ENCODE measurements around the gene POT1.

The POT1 gene

GRCh38 chr7:124818807-124819206 is 110.8 kb downstream of the POT1 start:
- H3K4me3 ChIP-seq (ENCODE audit: low read length) = no peak overlapping the region
- H3K27me3 ChIP-seq (ENCODE audit: insufficient read depth, low read length, poor library complexity) = no peaks in the 10 kb centered on the region
- no peak overlapping the region for H3K4ac ChIP-seq (ENCODE audit: low read depth, low read length)
- no peak for DNase-seq
- H3K23ac ChIP-seq (ENCODE audit: low read length) = no peak overlapping the region
- no peaks in the 10 kb centered on the region for H3K79me2 ChIP-seq (ENCODE audit: control insufficient read depth, insufficient read depth, low read length)
- no peak overlapping the region for H2AK5ac ChIP-seq (ENCODE audit: low read length)
- no peak overlapping the region for H3K18ac ChIP-seq (ENCODE audit: low read length)
- no peak overlapping the region for H3K27ac ChIP-seq (ENCODE audit: low read depth, low read length)
- H3K9ac ChIP-seq (ENCODE audit: low read length) = no peak overlapping the region
- no peak overlapping the region for H2BK5ac ChIP-seq (ENCODE audit: low read length)
- no peak overlapping the region for H3K56ac ChIP-seq (ENCODE audit: low read length)
- no peaks in the 10 kb centered on the region for H3K36me3 ChIP-seq (ENCODE audit: control insufficient read depth, insufficient read depth, low read length)
- no peak overlapping the region for H4K5ac ChIP-seq (ENCODE audit: low read length)
- no peaks in the 10 kb centered on the region for H3K4me1 ChIP-seq (ENCODE audit: control insufficient read depth, low read depth, low read length)
- no peaks in the 10 kb centered on the region for H3K79me1 ChIP-seq (ENCODE audit: low read length)
- no peak overlapping the region for H2BK15ac ChIP-seq (replicated peaks; ENCODE audit: low read depth)
- H4K8ac ChIP-seq (ENCODE audit: low read depth, low read length) = no peak overlapping the region
- no CpG with 5 or more reads among the region's 5 CpGs for WGBS (ENCODE audit: extremely low coverage, insufficient coverage, low lambda C conversion rate)
- no peak overlapping the region for H2BK120ac ChIP-seq (ENCODE audit: low read depth, low read length)
- no peak overlapping the region for H3K4me2 ChIP-seq (ENCODE audit: low read length)

- H3K79me2 ChIP-seq (ENCODE audit: control insufficient read depth, insufficient read depth, low read length) = no peaks in the 10 kb centered on the region
- WGBS (ENCODE audit: extremely low coverage, insufficient coverage, low lambda C conversion rate) = no CpG with 5 or more reads among the region's 2 CpGs
- H2BK5ac ChIP-seq (ENCODE audit: low read length) = no peak overlapping the region
- H3K4me1 ChIP-seq (ENCODE audit: control insufficient read depth, low read depth, low read length) = no peaks in the 10 kb centered on the region
- no peak overlapping the region for H3K4me3 ChIP-seq (ENCODE audit: low read length)
- no peak overlapping the region for H3K18ac ChIP-seq (ENCODE audit: low read length)
- peak; percentile 19 for DNase-seq
- no peaks in the 10 kb centered on the region for H3K79me1 ChIP-seq (ENCODE audit: low read length)
- no peak overlapping the region for H4K8ac ChIP-seq (ENCODE audit: low read depth, low read length)
- H3K36me3 ChIP-seq (ENCODE audit: control insufficient read depth, insufficient read depth, low read length) = no peaks in the 10 kb centered on the region
- no peak overlapping the region for H3K4ac ChIP-seq (ENCODE audit: low read depth, low read length)
- H2BK15ac ChIP-seq (replicated peaks; ENCODE audit: low read depth) = no peak overlapping the region
- H3K23ac ChIP-seq (ENCODE audit: low read length) = no peak overlapping the region
- H3K27me3 ChIP-seq (ENCODE audit: insufficient read depth, low read length, poor library complexity) = no peaks in the 10 kb centered on the region
- H2AK5ac ChIP-seq (ENCODE audit: low read length) = no peak overlapping the region
- no peak overlapping the region for H2BK120ac ChIP-seq (ENCODE audit: low read depth, low read length)
- no peak overlapping the region for H3K27ac ChIP-seq (ENCODE audit: low read depth, low read length)
- H4K5ac ChIP-seq (ENCODE audit: low read length) = no peak overlapping the region
- no peak overlapping the region for H3K4me2 ChIP-seq (ENCODE audit: low read length)
- H3K56ac ChIP-seq (ENCODE audit: low read length) = no peak overlapping the region
- H3K9ac ChIP-seq (ENCODE audit: low read length) = no peak overlapping the region
Observed at GRCh38 chr7:124813994-124814798, 115.4 kb downstream of the POT1 start.

- Histone ChIP-seq H4K8ac (ENCODE audit: low read depth, low read length) (no peak overlapping the region), H2BK5ac (ENCODE audit: low read length) (no peak overlapping the region), H3K4ac (ENCODE audit: low read depth, low read length) (no peak overlapping the region), H3K79me1 (ENCODE audit: low read length) (no peaks in the 10 kb centered on the region), H3K27me3 (ENCODE audit: insufficient read depth, low read length, poor library complexity) (no peaks in the 10 kb centered on the region), H3K36me3 (ENCODE audit: control insufficient read depth, insufficient read depth, low read length) (no peaks in the 10 kb centered on the region), H3K27ac (ENCODE audit: low read depth, low read length) (no peak overlapping the region), H3K4me2 (ENCODE audit: low read length) (no peak overlapping the region), H3K9ac (ENCODE audit: low read length) (no peak overlapping the region), H2BK15ac (replicated peaks; ENCODE audit: low read depth) (no peak overlapping the region), H3K56ac (ENCODE audit: low read length) (no peak overlapping the region), H3K4me1 (ENCODE audit: control insufficient read depth, low read depth, low read length) (no peaks in the 10 kb centered on the region), H2AK5ac (ENCODE audit: low read length) (no peak overlapping the region), H3K23ac (ENCODE audit: low read length) (no peak overlapping the region), H4K5ac (ENCODE audit: low read length) (no peak overlapping the region), H3K4me3 (ENCODE audit: low read length) (no peak overlapping the region), H2BK120ac (ENCODE audit: low read depth, low read length) (no peak overlapping the region), H3K18ac (ENCODE audit: low read length) (no peak overlapping the region), H3K79me2 (ENCODE audit: control insufficient read depth, insufficient read depth, low read length) (no peaks in the 10 kb centered on the region)
- no CpG with 5 or more reads among the region's 2 CpGs for WGBS (ENCODE audit: extremely low coverage, insufficient coverage, low lambda C conversion rate)
- DNase-seq = no peak
Observed at GRCh38 chr7:124812764-124813163, 116.9 kb downstream of the POT1 start.

DNA sequence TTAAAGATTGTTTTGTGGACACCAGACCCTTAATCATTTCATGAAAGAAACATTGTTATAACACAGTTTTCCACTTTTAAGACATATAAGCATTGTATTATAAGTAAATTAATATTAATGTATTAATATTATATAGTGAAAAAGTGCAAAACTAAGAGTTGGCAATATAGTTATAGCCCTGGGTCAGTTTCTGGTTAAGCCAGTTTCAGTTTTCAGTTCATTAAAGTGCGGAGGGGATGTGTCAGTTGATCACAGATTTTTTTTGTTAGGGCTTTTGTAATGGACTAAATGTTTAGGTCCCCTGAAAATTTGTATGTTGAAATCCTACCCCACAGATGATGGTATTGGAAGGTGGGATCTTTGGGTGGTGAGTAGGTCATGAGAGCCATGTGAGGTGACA is 118.3 kb downstream of the POT1 start:
- H3K4ac ChIP-seq (ENCODE audit: low read depth, low read length) = no peak overlapping the region
- no peak overlapping the region for H3K56ac ChIP-seq (ENCODE audit: low read length)
- H3K36me3 ChIP-seq (ENCODE audit: control insufficient read depth, insufficient read depth, low read length) = no peaks in the 10 kb centered on the region
- H4K8ac ChIP-seq (ENCODE audit: low read depth, low read length) = no peak overlapping the region
- H2BK15ac ChIP-seq (replicated peaks; ENCODE audit: low read depth) = no peak overlapping the region
- no peak overlapping the region for H4K5ac ChIP-seq (ENCODE audit: low read length)
- H3K4me3 ChIP-seq (ENCODE audit: low read length) = no peak overlapping the region
- DNase-seq = no peak
- H3K4me1 ChIP-seq (ENCODE audit: control insufficient read depth, low read depth, low read length) = no peaks in the 10 kb centered on the region
- no peaks in the 10 kb centered on the region for H3K27me3 ChIP-seq (ENCODE audit: insufficient read depth, low read length, poor library complexity)
- WGBS (ENCODE audit: extremely low coverage, insufficient coverage, low lambda C conversion rate) = no CpG with 5 or more reads among the region's 1 CpG
- no peak overlapping the region for H3K4me2 ChIP-seq (ENCODE audit: low read length)
- H2BK120ac ChIP-seq (ENCODE audit: low read depth, low read length) = no peak overlapping the region
- H3K9ac ChIP-seq (ENCODE audit: low read length) = no peak overlapping the region
- H2BK5ac ChIP-seq (ENCODE audit: low read length) = no peak overlapping the region
- no peaks in the 10 kb centered on the region for H3K79me1 ChIP-seq (ENCODE audit: low read length)
- H3K79me2 ChIP-seq (ENCODE audit: control insufficient read depth, insufficient read depth, low read length) = no peaks in the 10 kb centered on the region
- no peak overlapping the region for H3K27ac ChIP-seq (ENCODE audit: low read depth, low read length)
- no peak overlapping the region for H3K18ac ChIP-seq (ENCODE audit: low read length)
- no peak overlapping the region for H2AK5ac ChIP-seq (ENCODE audit: low read length)
- H3K23ac ChIP-seq (ENCODE audit: low read length) = no peak overlapping the region

DNA sequence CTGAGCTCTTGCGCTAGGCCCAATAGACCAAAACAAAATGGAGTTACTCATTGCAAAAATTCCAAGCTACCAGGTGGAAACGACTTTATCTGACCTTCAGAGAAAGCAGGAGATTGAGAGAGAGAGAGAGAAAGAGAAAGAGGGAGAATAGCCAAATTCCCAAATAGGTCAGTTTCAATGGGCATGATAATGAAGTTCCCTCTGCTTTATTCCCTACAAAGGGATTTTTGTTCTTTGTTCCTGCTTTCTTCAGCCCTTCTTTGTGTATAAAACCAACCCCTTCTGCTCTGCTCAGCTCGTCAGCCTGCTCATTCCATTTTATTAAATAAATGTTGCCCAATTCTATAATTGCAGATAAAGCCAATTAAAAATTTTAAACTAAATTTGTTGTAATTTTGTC is 119.0 kb downstream of the POT1 start:
- no peak overlapping the region for H2AK5ac ChIP-seq (ENCODE audit: low read length)
- H2BK120ac ChIP-seq (ENCODE audit: low read depth, low read length) = no peak overlapping the region
- H3K27me3 ChIP-seq (ENCODE audit: insufficient read depth, low read length, poor library complexity) = no peaks in the 10 kb centered on the region
- H3K9ac ChIP-seq (ENCODE audit: low read length) = no peak overlapping the region
- H4K5ac ChIP-seq (ENCODE audit: low read length) = no peak overlapping the region
- H3K79me2 ChIP-seq (ENCODE audit: control insufficient read depth, insufficient read depth, low read length) = no peaks in the 10 kb centered on the region
- no CpG with 5 or more reads among the region's 3 CpGs for WGBS (ENCODE audit: extremely low coverage, insufficient coverage, low lambda C conversion rate)
- no peaks in the 10 kb centered on the region for H3K36me3 ChIP-seq (ENCODE audit: control insufficient read depth, insufficient read depth, low read length)
- no peak overlapping the region for H2BK15ac ChIP-seq (replicated peaks; ENCODE audit: low read depth)
- H3K27ac ChIP-seq (ENCODE audit: low read depth, low read length) = no peak overlapping the region
- H3K23ac ChIP-seq (ENCODE audit: low read length) = no peak overlapping the region
- H3K4ac ChIP-seq (ENCODE audit: low read depth, low read length) = no peak overlapping the region
- no peak overlapping the region for H3K18ac ChIP-seq (ENCODE audit: low read length)
- no peak overlapping the region for H3K4me2 ChIP-seq (ENCODE audit: low read length)
- DNase-seq = no peak
- H3K4me3 ChIP-seq (ENCODE audit: low read length) = no peak overlapping the region
- H3K56ac ChIP-seq (ENCODE audit: low read length) = no peak overlapping the region
- no peaks in the 10 kb centered on the region for H3K79me1 ChIP-seq (ENCODE audit: low read length)
- H4K8ac ChIP-seq (ENCODE audit: low read depth, low read length) = no peak overlapping the region
- no peak overlapping the region for H2BK5ac ChIP-seq (ENCODE audit: low read length)
- no peaks in the 10 kb centered on the region for H3K4me1 ChIP-seq (ENCODE audit: control insufficient read depth, low read depth, low read length)

DNA sequence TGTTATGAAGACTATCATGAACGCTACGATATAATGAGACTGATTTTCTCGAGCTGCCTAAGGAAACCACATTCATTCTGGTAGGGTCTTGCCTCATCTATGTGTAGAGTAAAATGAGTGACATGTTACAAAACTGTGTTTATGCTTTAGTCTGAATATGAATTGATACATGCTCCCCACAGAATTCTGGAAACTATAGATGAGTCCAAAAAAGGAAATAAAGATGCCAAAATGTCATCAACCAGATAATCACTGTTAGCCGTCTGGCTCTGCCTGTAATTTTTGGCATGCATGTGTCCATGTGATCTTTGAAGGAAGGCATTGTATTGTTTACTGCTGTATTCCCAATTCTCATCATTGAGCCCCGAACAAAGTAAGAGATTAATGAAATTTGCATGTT is 121.4 kb downstream of the POT1 start:
- no peak overlapping the region for H4K5ac ChIP-seq (ENCODE audit: low read length)
- no peak overlapping the region for H2AK5ac ChIP-seq (ENCODE audit: low read length)
- H3K4me1 ChIP-seq (ENCODE audit: control insufficient read depth, low read depth, low read length) = no peaks in the 10 kb centered on the region
- no peak overlapping the region for H2BK5ac ChIP-seq (ENCODE audit: low read length)
- H2BK15ac ChIP-seq (replicated peaks; ENCODE audit: low read depth) = no peak overlapping the region
- H3K4me3 ChIP-seq (ENCODE audit: low read length) = no peak overlapping the region
- no peaks in the 10 kb centered on the region for H3K36me3 ChIP-seq (ENCODE audit: control insufficient read depth, insufficient read depth, low read length)
- H3K56ac ChIP-seq (ENCODE audit: low read length) = no peak overlapping the region
- DNase-seq = no peak
- H3K9ac ChIP-seq (ENCODE audit: low read length) = no peak overlapping the region
- no peaks in the 10 kb centered on the region for H3K79me1 ChIP-seq (ENCODE audit: low read length)
- no peak overlapping the region for H3K4me2 ChIP-seq (ENCODE audit: low read length)
- no peaks in the 10 kb centered on the region for H3K79me2 ChIP-seq (ENCODE audit: control insufficient read depth, insufficient read depth, low read length)
- no peak overlapping the region for H4K8ac ChIP-seq (ENCODE audit: low read depth, low read length)
- no peak overlapping the region for H3K23ac ChIP-seq (ENCODE audit: low read length)
- WGBS (ENCODE audit: extremely low coverage, insufficient coverage, low lambda C conversion rate) = no CpG with 5 or more reads among the region's 5 CpGs
- no peak overlapping the region for H3K18ac ChIP-seq (ENCODE audit: low read length)
- no peak overlapping the region for H3K4ac ChIP-seq (ENCODE audit: low read depth, low read length)
- H2BK120ac ChIP-seq (ENCODE audit: low read depth, low read length) = no peak overlapping the region
- no peaks in the 10 kb centered on the region for H3K27me3 ChIP-seq (ENCODE audit: insufficient read depth, low read length, poor library complexity)
- no peak overlapping the region for H3K27ac ChIP-seq (ENCODE audit: low read depth, low read length)

All from mesendoderm (in vitro differentiated cells).